Sciatic nerve (tissue), 2 donors: ENCODE data around the gene METTL23. TPM values are rescaled to one million over a fixed set of nuclear protein-coding genes. Genes with fewer than 3 reads are reported as not detected.
"Not testable (repeated sequence)": the region's sequence is repeated elsewhere in the genome, so short reads cannot be mapped to it uniquely, and the experiment has no call there.

Experiments
- ATAC-seq: fragments of 200-7000 bp; cut with Tn5 transposase; one replicate; pipeline ENCODE4 v1.9.1; 2020; ENCODE audit warnings: mild to moderate bottlenecking, moderate library complexity
- DNase-seq: peaks from one replicate; pipeline ENCODE4 v3.0.0-alpha.2; 2020; ENCODE audit warnings: low spot score
- intact Hi-C: fragments of 100-400 bp; cut with DNase I; formaldehyde crosslinking; loops from one replicate; pipeline ENCODE4 v1.14.2; 2022
- total RNA-seq: library from RNA; stranded (reverse); fragmentation: NEBNext Ultra II Directional; extraction: Animal tissue kit (Norgen Biotek cat#: 25700); gene quantifications from one replicate; pipeline ENCODE4 v1.2.1, GENCODE V29; 2021
- donor health status: DM: no; HTN: no; CAD: no.
- donor health status: DM: no; HTN: no; CAD: no.

The METTL23 gene
- total RNA-seq, 1 donor from 2014 or later = 29.1 TPM

DNA sequence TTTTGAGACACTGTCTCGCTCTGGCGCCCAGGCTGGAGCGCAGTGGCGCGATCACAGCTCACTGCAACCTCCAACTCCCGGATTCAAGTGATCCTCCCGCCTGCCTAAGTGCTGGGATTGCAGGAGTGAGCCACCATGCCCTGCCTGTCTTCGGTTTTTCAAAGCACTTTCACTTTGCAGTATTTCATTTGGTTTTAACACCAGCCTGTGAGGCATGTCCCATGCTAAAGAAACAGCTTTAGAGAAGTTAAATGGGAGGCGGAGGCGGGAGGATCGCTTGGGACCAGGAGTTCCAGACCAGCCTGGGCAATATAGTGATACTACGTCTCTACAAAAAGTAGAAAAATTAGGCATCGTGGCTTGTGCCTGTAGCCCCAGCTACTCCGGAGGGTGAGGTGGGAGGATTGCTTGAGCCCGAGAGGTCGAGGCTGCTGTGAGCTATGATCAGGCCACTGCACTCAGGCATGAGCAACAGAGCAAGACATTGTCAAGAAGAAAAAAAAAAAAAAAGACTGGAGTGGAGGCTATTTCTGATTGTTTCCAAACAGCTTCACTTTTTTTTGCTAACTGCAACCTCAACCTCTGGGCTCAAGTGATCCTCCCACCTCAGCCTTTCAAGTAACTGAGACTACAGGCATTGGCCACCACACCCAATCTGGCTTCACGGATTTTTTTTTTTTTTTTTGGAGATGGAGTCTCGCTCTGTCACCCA lies 1.3 kb downstream of the METTL23 start:
- intact Hi-C loops = no loop called here
- no peak for DNase-seq
- ATAC-seq = no peak

DNA sequence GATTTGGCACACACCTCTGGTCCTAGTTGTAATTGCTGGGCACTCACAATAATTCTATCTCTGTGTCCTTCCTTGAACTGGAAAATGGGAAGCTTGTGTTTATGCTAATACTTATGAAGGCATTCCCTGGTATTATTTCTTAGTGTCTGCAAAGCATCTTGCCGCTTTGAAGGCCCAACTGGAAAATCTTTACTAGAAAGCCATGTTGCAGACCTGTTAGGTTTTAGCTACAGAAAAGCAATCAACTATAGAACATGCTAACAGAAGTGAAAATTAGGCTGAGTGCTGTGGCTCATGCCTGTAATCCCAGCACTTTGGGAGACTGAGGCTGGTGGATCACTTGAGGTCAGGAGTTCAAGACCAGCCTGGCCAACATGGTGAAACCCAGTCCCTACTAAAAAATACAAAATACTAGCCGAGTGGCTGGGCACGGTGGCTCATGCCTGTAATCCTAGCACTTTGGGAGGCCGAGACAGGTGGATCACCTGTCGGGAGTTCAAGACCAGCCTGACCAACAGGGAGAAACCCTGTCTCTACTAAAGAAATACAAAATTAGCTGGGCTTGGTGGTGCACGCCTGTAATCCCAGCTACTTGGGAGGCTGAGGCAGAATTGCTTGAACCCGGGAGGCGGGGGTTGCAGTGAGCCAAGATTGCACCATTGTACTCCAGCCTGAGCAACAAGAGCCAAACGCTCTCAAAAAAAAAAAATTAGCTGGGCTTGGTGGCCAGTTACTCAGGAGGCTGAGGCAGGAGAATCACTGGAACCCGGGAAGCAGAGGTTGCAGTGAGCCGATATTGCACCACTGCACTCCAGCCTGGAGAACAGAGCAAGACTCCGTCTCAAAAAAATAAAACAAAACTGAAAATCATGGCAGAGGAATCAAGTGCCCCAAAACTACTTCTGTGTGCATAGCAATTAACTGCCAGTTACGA lies 5.4 kb downstream of the METTL23 start:
- intact Hi-C loops = not testable (repeated sequence)

GRCh38 chr17:76732734-76733617 lies 6.3 kb downstream of the METTL23 start:
- no peak for DNase-seq
- ATAC-seq = no peak
- intact Hi-C loops = no loop called here

More for the DNA sequence above, 5.4 kb downstream of the METTL23 start:
- not testable (repeated sequence) for ATAC-seq, DNase-seq

- intact Hi-C loops = no loop called here
- ATAC-seq = no peak
- DNase-seq = no peak
Measured at GRCh38 chr17:76733618-76733957, 6.9 kb downstream of the METTL23 start.

GRCh38 chr17:76734080-76734840 lies 7.6 kb downstream of the METTL23 start:
- intact Hi-C loops = no loop called here
- DNase-seq = no peak
- ATAC-seq = no peak

GRCh38 chr17:76735006-76735405 lies 8.4 kb downstream of the METTL23 start:
- ATAC-seq (no peak), DNase-seq (no peak)
- intact Hi-C loops = no loop called here

GRCh38 chr17:76735586-76736348 lies 9.1 kb downstream of the METTL23 start:
- DNase-seq (no peak), ATAC-seq (no peak)
- intact Hi-C loops = no loop called here

DNA sequence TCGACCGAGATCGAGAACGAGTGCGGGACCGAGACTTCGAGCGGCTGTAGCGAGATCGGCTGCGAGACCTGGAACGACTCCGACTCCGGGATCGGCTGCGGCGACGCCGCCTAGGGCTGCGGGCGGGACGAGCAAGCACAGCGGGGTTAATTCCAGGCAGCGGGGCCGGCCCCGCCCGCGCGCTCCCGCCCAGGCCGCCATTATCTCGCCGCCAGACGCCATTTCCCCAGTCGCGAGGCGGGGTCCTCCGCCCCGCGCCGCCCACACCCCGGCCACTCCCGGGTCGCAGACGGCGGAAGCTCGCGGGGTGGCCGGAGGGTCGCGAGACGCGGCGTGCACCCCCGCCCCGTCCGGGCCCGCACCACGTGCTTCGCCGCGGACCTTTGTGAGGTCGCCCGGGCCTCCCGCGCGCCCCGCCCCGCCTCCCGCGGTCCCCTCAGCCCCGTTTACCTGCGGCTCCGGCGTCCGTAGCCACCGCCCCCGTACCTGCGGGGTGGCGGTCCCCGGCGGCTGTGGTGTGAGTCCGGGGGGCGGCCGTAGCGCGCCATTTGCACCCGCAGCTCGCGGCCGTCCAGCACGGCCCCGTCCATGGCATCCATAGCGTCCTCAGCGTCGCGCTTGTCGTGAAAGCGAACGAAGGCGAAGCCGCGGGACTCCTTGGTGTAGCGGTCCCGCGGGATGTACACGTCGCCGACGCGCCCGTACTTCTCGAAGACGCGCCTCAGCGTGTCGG lies 9.9 kb downstream of the METTL23 start:
- intact Hi-C loops = no loop called here
- ATAC-seq = peak; percentile 21
- DNase-seq = peak; percentile 85

DNA sequence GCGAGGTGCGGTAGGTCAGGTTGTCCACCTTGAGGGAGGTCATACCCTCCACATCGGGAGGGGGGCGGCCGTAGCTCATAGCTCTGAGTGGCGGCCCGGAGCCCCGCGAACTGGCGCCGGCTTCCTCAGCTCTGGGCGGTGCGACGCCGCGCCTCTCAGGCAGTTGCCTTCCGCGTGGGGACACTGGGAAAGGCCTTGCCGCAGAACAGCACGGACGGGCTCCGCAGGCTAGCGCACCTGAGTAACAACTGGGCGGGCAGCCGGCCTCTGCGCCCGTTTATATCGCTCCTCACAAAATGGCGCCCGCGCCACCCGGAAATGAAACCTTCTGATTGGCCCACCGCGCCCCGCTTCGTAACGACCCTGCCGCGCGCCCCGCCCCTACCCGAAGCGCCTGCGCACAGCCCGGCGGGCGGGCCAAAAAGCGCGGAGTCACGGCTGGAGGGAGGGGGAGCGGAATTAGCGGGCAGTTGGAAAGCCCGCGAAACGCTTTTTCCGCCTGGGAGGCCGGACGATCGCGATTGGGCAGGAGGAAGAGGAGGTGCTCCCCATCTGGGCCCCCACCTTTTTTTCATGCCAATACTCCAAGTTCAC lies 10.5 kb downstream of the METTL23 start, which contains the start of gene SRSF2:
TSS of gene SRSF2 (minus strand) at position 250 of the 594 bp plus-strand sequence. CDS start at position 79, 171 bp downstream.
- peak; percentile 99 for DNase-seq
- peak; percentile 97 for ATAC-seq
- intact Hi-C loops = no loop called here

- peak; percentile 95 for DNase-seq
- ATAC-seq = peak; percentile 91
- intact Hi-C loops = no loop called here
Measured at GRCh38 chr17:76737676-76738467, 11.2 kb downstream of the METTL23 start, which contains the start of gene MFSD11. TSS of gene MFSD11 (plus strand) at chr17:76738119. CDS start at chr17:76738353, 234 bp downstream.

DNA sequence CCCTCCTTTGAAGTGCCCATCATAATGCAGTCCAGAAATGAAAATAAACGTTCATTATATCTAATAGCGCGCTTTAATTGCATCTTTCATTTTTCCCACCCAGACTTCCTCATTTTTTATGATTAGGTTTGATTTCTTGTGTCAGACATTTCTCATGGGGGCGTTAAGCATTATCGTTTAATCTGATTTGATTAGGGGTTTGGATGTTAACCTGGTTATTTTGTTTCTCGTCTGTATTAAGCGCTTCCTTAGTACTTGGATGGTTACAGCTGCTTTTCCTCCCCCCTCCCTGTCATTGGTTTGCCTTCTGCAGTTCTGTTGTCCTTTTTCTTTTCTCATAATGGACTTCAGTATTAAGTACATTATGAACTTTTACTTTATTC lies 11.8 kb downstream of the METTL23 start:
- DNase-seq = no peak
- no peak for ATAC-seq
- intact Hi-C loops = no loop called here

- intact Hi-C loops, DNase-seq, ATAC-seq: not testable (repeated sequence)
Measured at GRCh38 chr17:76739568-76740115, 13.0 kb downstream of the METTL23 start.

DNA sequence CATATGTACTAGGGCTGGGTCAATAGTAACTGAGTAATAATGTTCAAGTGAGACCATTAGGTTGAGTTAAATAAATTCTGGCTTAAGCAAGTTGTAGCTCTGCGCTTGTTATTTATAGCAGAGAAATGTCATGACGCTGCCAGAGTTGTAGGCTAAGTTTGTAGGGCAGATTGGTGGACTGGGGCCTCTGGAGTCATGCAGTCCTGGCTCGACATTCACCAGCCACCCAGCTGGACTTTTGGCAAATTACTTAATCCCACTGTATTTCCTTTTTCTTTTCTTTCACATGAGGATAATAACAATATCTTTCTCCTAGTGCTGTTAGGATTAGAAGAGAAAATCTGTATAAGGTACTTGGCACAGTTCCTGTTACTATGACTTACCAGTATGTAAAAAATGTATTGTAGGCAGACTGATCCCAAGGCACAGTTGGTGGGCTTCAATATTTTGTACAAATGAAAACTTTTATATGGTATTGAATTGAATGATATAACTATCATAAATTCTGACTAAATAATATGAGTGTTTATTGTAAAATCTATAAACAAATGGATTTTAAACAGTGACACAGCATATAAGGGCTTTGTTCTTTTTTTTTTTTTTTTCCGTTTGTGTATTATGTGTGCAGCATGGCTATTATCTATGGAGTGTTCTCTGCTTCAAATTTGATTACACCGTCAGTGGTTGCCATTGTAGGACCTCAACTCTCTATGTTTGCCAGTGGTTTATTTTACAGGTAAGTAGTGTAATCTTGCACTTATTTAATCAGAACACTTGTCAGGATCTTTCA lies 13.9 kb downstream of the METTL23 start:
- ATAC-seq = no peak
- DNase-seq = no peak
- intact Hi-C loops = no loop called here

GRCh38 chr17:76742958-76743357 lies 16.3 kb downstream of the METTL23 start:
- DNase-seq (no peak), ATAC-seq (no peak)
- intact Hi-C loops = no loop called here

DNA sequence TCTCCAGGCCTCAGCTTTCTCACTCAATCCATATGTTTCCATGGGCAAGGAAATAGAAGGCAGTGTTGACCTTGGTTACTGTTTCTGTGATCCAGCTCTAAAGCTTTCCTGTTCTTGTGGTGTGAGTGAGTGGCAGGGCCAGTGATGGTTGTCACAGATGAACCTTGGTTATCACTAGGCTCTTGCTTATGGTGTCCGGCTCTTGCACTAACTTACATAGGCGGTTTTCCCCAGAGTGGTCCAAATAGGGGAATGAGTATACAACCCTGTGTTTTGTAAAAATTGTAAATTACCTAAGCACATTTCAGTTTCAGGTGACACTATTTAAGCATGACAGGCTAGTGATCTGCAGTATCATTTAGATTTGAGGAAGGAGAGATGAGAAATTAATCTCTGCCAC lies 18.1 kb downstream of the METTL23 start:
- ATAC-seq (no peak), DNase-seq (no peak)
- intact Hi-C loops = no loop called here
